Measurements from ENCODE around the gene CFAP90. TPM values are rescaled to one million over a fixed set of nuclear protein-coding genes. Genes with fewer than 3 reads are reported as not detected.

The CFAP90 gene
- total RNA-seq, 1 donor from 2014 or later = 5.3 TPM

GRCh38 chr5:7886849-7887475, 36.0 kb upstream of the CFAP90 start:
- Mint-ChIP-seq H3K27me3 (no peaks in the 10 kb centered on the region), H3K36me3 (peaks cover 21% of the 10 kb centered on the region), H3K4me3 (no peak overlapping the region), H3K4me1 (ENCODE audit: unreplicated experiment) (peaks cover 9% of the 10 kb centered on the region), H3K9me3 (no peaks in the 10 kb centered on the region), H3K27ac (no peak overlapping the region)
- TF ChIP-seq CTCF (conservative IDR thresholded peaks at IDR 0.05) = peak; percentile 79
- no peak for DNase-seq (ENCODE audit: extremely low spot score, unreplicated experiment)

GRCh38 chr5:7884491-7885267, 33.7 kb upstream of the CFAP90 start:
- no peak for DNase-seq (ENCODE audit: extremely low spot score, unreplicated experiment)
- Mint-ChIP-seq H3K4me3 (no peak overlapping the region), H3K4me1 (ENCODE audit: unreplicated experiment) (peaks cover 9% of the 10 kb centered on the region), H3K9me3 (no peaks in the 10 kb centered on the region), H3K36me3 (peaks cover 34% of the 10 kb centered on the region), H3K27me3 (no peaks in the 10 kb centered on the region), H3K27ac (no peak overlapping the region)
- no peak for TF ChIP-seq CTCF (conservative IDR thresholded peaks at IDR 0.05)

GRCh38 chr5:7882926-7883325, 32.0 kb upstream of the CFAP90 start:
- DNase-seq (ENCODE audit: extremely low spot score, unreplicated experiment) = no peak
- Mint-ChIP-seq H3K4me3 (no peak overlapping the region), H3K9me3 (no peaks in the 10 kb centered on the region), H3K36me3 (peaks cover 38% of the 10 kb centered on the region), H3K4me1 (ENCODE audit: unreplicated experiment) (peaks cover 12% of the 10 kb centered on the region), H3K27ac (no peak overlapping the region), H3K27me3 (no peaks in the 10 kb centered on the region)
- no peak for TF ChIP-seq CTCF (conservative IDR thresholded peaks at IDR 0.05)

- H3K27me3 Mint-ChIP-seq = no peaks in the 10 kb centered on the region
- peaks cover 35% of the 10 kb centered on the region for H3K36me3 Mint-ChIP-seq
- DNase-seq (ENCODE audit: extremely low spot score, unreplicated experiment) = no peak
- no peak for TF ChIP-seq CTCF (conservative IDR thresholded peaks at IDR 0.05)
- H3K4me1 Mint-ChIP-seq (ENCODE audit: unreplicated experiment) = peaks cover 11% of the 10 kb centered on the region
- no peak overlapping the region for H3K27ac Mint-ChIP-seq
- no peaks in the 10 kb centered on the region for H3K9me3 Mint-ChIP-seq
- H3K4me3 Mint-ChIP-seq = no peak overlapping the region
Measured at GRCh38 chr5:7881816-7882215, 30.9 kb upstream of the CFAP90 start.

GRCh38 chr5:7881091-7881490, 30.2 kb upstream of the CFAP90 start:
- Mint-ChIP-seq H3K4me3 (no peak overlapping the region), H3K9me3 (no peaks in the 10 kb centered on the region), H3K27me3 (no peaks in the 10 kb centered on the region), H3K4me1 (ENCODE audit: unreplicated experiment) (peaks cover 11% of the 10 kb centered on the region), H3K27ac (no peak overlapping the region), H3K36me3 (peaks cover 39% of the 10 kb centered on the region)
- no peak for TF ChIP-seq CTCF (conservative IDR thresholded peaks at IDR 0.05)
- no peak for DNase-seq (ENCODE audit: extremely low spot score, unreplicated experiment)
